ENCODE measurements around the gene IFI16.

GRCh38 chr1:158979229-158979628 is 30.5 kb upstream of the IFI16 start:
- TF ChIP-seq CTCF (tag by site-specific recombination; IDR thresholded peaks at IDR 0.05) (no peak), ZNF416 (tag by site-specific recombination; IDR thresholded peaks at IDR 0.05) (no peak), ZNF510 (tag by site-specific recombination; IDR thresholded peaks at IDR 0.05; ENCODE audit: insufficient replicate concordance) (no peak), ZNF292 (tag by site-specific recombination; IDR thresholded peaks at IDR 0.05; ENCODE audit: borderline replicate concordance, low read depth) (no peak), ZNF449 (tag by site-specific recombination; IDR thresholded peaks at IDR 0.05) (no peak), ZNF530 (tag by site-specific recombination; IDR thresholded peaks at IDR 0.05; ENCODE audit: low read depth) (no peak)

All from HEK293 (cell line).